Neural cell (in vitro differentiated cells): Measurements from ENCODE around the gene TPSG1.

Source experiments
- CTCF ChIP-seq: fragments of 450-650 bp; IDR thresholded peaks from 2 replicates; pipeline ENCODE4 v1.5.1; 2014; ENCODE audit warnings: antibody characterized with exemption, mild to moderate bottlenecking, moderate library complexity; ENCODE audit not compliant: poor library complexity, severe bottlenecking
- RAD21 ChIP-seq: fragments of 450-650 bp; conservative IDR thresholded peaks from 2 replicates; pipeline ENCODE4 v1.6.1; 2014; ENCODE audit warnings: antibody characterized with exemption, mild to moderate bottlenecking, moderate library complexity

GRCh38 chr16:1264345-1265089 is 39.4 kb upstream of the TPSG1 start:
- no peak for TF ChIP-seq CTCF
- TF ChIP-seq RAD21, result no peak
